Mesendoderm (in vitro differentiated cells): ENCODE measurements around the gene SOX6.

Experiments
- DNase-seq: peaks from one replicate; pipeline ENCODE4 v3.0.0; 2013
- H2AK5ac ChIP-seq: 2 replicates; pipeline ENCODE4 v1.6.1; 2013; ENCODE audit warnings: low read length, inconsistent platforms
- H2BK120ac ChIP-seq: 2 replicates; pipeline ENCODE4 v1.6.1; 2013; ENCODE audit warnings: low read depth, mild to moderate bottlenecking, low read length, moderate library complexity, mixed read lengths
- H2BK15ac ChIP-seq: replicated peaks from 2 replicates; pipeline ENCODE4 v1.6.1; 2013; ENCODE audit warnings: low read depth, mild to moderate bottlenecking, moderate library complexity
- H2BK5ac ChIP-seq: 2 replicates; pipeline ENCODE4 v1.6.1; 2013; ENCODE audit warnings: low read length, inconsistent platforms
- H3K18ac ChIP-seq: 2 replicates; pipeline ENCODE4 v1.6.1; 2013; ENCODE audit warnings: mild to moderate bottlenecking, low read length, mixed read lengths
- H3K23ac ChIP-seq: one replicate; pipeline ENCODE4 v1.6.1; 2013; ENCODE audit warnings: low read length
- H3K27ac ChIP-seq: 2 replicates; pipeline ENCODE4 v1.5.1; 2013; ENCODE audit warnings: low read depth, mild to moderate bottlenecking, inconsistent platforms, low read length, moderate library complexity
- H3K27me3 ChIP-seq: 2 replicates; pipeline ENCODE4 v1.6.1; 2013; ENCODE audit warnings: low read length, control low read depth, mild to moderate bottlenecking, inconsistent platforms; ENCODE audit not compliant: insufficient read depth, poor library complexity
- H3K36me3 ChIP-seq: 2 replicates; pipeline ENCODE4 v1.6.1; 2013; ENCODE audit warnings: low read length, inconsistent platforms; ENCODE audit not compliant: control insufficient read depth, insufficient read depth
- H3K4ac ChIP-seq: one replicate; pipeline ENCODE4 v1.6.1; 2013; ENCODE audit warnings: low read depth, mild to moderate bottlenecking, low read length, moderate library complexity
- H3K4me1 ChIP-seq: 2 replicates; pipeline ENCODE4 v1.6.1; 2013; ENCODE audit warnings: low read depth, low read length, inconsistent platforms; ENCODE audit not compliant: control insufficient read depth
- H3K4me2 ChIP-seq: 2 replicates; pipeline ENCODE4 v1.6.1; 2013; ENCODE audit warnings: low read length
- H3K4me3 ChIP-seq: 2 replicates; pipeline ENCODE4 v1.5.1; 2013; ENCODE audit warnings: mild to moderate bottlenecking, low read length
- H3K56ac ChIP-seq: one replicate; pipeline ENCODE4 v1.6.1; 2013; ENCODE audit warnings: low read length
- H3K79me1 ChIP-seq: 2 replicates; pipeline ENCODE4 v1.6.1; 2013; ENCODE audit warnings: low read length, inconsistent platforms
- H3K79me2 ChIP-seq: 2 replicates; pipeline ENCODE4 v1.6.1; 2013; ENCODE audit warnings: mild to moderate bottlenecking, low read length; ENCODE audit not compliant: control insufficient read depth, insufficient read depth
- H3K9ac ChIP-seq: 2 replicates; pipeline ENCODE4 v1.6.1; 2013; ENCODE audit warnings: low read length, inconsistent platforms
- H4K5ac ChIP-seq: one replicate; pipeline ENCODE4 v1.6.1; 2013; ENCODE audit warnings: low read length
- H4K8ac ChIP-seq: one replicate; pipeline ENCODE4 v1.6.1; 2013; ENCODE audit warnings: low read depth, mild to moderate bottlenecking, control low read depth, low read length, moderate library complexity
- WGBS: extraction: QIAGEN DNeasy Blood & Tissue Kit; methylation state at CpG from one replicate; pipeline ENCODE4 v1.1.7; 2013; ENCODE audit warnings: low lambda C conversion rate, missing lambda C conversion rate; ENCODE audit not compliant: insufficient coverage; ENCODE audit errors: extremely low coverage; 5-methylcytosine and 5-hydroxymethylcytosine counted together

The SOX6 gene

GRCh38 chr11:16311831-16312230 lies 44.5 kb downstream of the SOX6 start:
- no peak overlapping the region for H3K9ac ChIP-seq
- no peaks in the 10 kb centered on the region for H3K4me1 ChIP-seq
- H3K4me3 ChIP-seq: no peak overlapping the region
- DNase-seq: no peak
- no peak overlapping the region for H3K4ac ChIP-seq
- no peak overlapping the region for H3K23ac ChIP-seq
- H3K36me3 ChIP-seq: no peaks in the 10 kb centered on the region
- no peak overlapping the region for H2BK120ac ChIP-seq
- H3K56ac ChIP-seq: no peak overlapping the region
- no peak overlapping the region for H3K18ac ChIP-seq
- H3K27me3 ChIP-seq: no peaks in the 10 kb centered on the region
- H2BK15ac ChIP-seq: no peak overlapping the region
- no peaks in the 10 kb centered on the region for H3K79me1 ChIP-seq
- no peaks in the 10 kb centered on the region for H3K79me2 ChIP-seq
- no peak overlapping the region for H3K27ac ChIP-seq
- no peak overlapping the region for H2BK5ac ChIP-seq
- H3K4me2 ChIP-seq: no peak overlapping the region
- H4K8ac ChIP-seq: no peak overlapping the region
- H4K5ac ChIP-seq: no peak overlapping the region
- no peak overlapping the region for H2AK5ac ChIP-seq

- H2BK120ac ChIP-seq: no peak overlapping the region
- H3K27ac ChIP-seq: no peak overlapping the region
- H4K8ac ChIP-seq: no peak overlapping the region
- DNase-seq: no peak
- H3K9ac ChIP-seq: no peak overlapping the region
- no peak overlapping the region for H2BK5ac ChIP-seq
- no peak overlapping the region for H3K23ac ChIP-seq
- no peaks in the 10 kb centered on the region for H3K79me2 ChIP-seq
- H3K4me1 ChIP-seq: no peaks in the 10 kb centered on the region
- no peak overlapping the region for H3K18ac ChIP-seq
- H3K79me1 ChIP-seq: no peaks in the 10 kb centered on the region
- no peak overlapping the region for H3K56ac ChIP-seq
- H2BK15ac ChIP-seq: no peak overlapping the region
- H3K4me2 ChIP-seq: no peak overlapping the region
- no peak overlapping the region for H3K4me3 ChIP-seq
- no peak overlapping the region for H3K4ac ChIP-seq
- no peak overlapping the region for H2AK5ac ChIP-seq
- H3K36me3 ChIP-seq: no peaks in the 10 kb centered on the region
- no peak overlapping the region for H4K5ac ChIP-seq
- no peaks in the 10 kb centered on the region for H3K27me3 ChIP-seq
Measured at GRCh38 chr11:16310943-16311342, 45.4 kb downstream of the SOX6 start.

DNA sequence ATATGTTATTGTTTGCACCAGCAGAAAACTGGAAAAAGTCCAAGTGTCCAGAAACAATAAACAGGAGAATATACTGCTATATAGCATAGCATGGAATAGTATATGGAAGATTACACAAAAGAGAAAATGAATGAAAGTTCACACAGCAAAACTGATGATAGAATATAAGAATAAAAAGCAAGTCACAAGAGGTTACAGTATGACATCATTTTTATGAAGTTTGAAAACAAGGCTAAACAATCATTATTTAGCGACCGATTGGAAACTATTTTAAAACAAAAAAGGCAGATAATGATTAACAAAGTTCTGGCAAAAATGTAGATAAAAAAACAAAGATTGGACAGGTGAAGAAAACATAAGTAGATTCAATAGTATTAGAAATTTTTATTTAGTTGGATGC lies 47.1 kb downstream of the SOX6 start:
- H4K5ac ChIP-seq: no peak overlapping the region
- no peak overlapping the region for H3K4ac ChIP-seq
- H3K27me3 ChIP-seq: no peaks in the 10 kb centered on the region
- no peak for DNase-seq
- H3K36me3 ChIP-seq: no peaks in the 10 kb centered on the region
- H2BK120ac ChIP-seq: no peak overlapping the region
- no peak overlapping the region for H2BK5ac ChIP-seq
- no peak overlapping the region for H2BK15ac ChIP-seq
- H3K18ac ChIP-seq: no peak overlapping the region
- no peak overlapping the region for H2AK5ac ChIP-seq
- no peak overlapping the region for H4K8ac ChIP-seq
- H3K4me1 ChIP-seq: no peaks in the 10 kb centered on the region
- no peak overlapping the region for H3K4me3 ChIP-seq
- H3K4me2 ChIP-seq: no peak overlapping the region
- no CpG with 5 or more reads among the region's 2 CpGs for WGBS
- no peak overlapping the region for H3K9ac ChIP-seq
- H3K79me1 ChIP-seq: no peaks in the 10 kb centered on the region
- no peak overlapping the region for H3K27ac ChIP-seq
- no peaks in the 10 kb centered on the region for H3K79me2 ChIP-seq
- H3K56ac ChIP-seq: no peak overlapping the region
- no peak overlapping the region for H3K23ac ChIP-seq

- H3K36me3 ChIP-seq: no peaks in the 10 kb centered on the region
- no peak overlapping the region for H4K8ac ChIP-seq
- WGBS: no CpG with 5 or more reads among the region's 2 CpGs
- no peak overlapping the region for H3K9ac ChIP-seq
- no peak overlapping the region for H3K56ac ChIP-seq
- H3K79me1 ChIP-seq: no peaks in the 10 kb centered on the region
- H3K27me3 ChIP-seq: no peaks in the 10 kb centered on the region
- no peak overlapping the region for H3K18ac ChIP-seq
- no peak overlapping the region for H2BK15ac ChIP-seq
- DNase-seq: no peak
- H3K4me1 ChIP-seq: no peaks in the 10 kb centered on the region
- no peak overlapping the region for H3K27ac ChIP-seq
- no peak overlapping the region for H2AK5ac ChIP-seq
- H2BK5ac ChIP-seq: no peak overlapping the region
- no peak overlapping the region for H3K4me2 ChIP-seq
- H3K4me3 ChIP-seq: no peak overlapping the region
- H2BK120ac ChIP-seq: no peak overlapping the region
- no peak overlapping the region for H3K23ac ChIP-seq
- H3K79me2 ChIP-seq: no peaks in the 10 kb centered on the region
- H4K5ac ChIP-seq: no peak overlapping the region
- no peak overlapping the region for H3K4ac ChIP-seq
Measured at GRCh38 chr11:16301462-16301861, 54.9 kb downstream of the SOX6 start.

DNA sequence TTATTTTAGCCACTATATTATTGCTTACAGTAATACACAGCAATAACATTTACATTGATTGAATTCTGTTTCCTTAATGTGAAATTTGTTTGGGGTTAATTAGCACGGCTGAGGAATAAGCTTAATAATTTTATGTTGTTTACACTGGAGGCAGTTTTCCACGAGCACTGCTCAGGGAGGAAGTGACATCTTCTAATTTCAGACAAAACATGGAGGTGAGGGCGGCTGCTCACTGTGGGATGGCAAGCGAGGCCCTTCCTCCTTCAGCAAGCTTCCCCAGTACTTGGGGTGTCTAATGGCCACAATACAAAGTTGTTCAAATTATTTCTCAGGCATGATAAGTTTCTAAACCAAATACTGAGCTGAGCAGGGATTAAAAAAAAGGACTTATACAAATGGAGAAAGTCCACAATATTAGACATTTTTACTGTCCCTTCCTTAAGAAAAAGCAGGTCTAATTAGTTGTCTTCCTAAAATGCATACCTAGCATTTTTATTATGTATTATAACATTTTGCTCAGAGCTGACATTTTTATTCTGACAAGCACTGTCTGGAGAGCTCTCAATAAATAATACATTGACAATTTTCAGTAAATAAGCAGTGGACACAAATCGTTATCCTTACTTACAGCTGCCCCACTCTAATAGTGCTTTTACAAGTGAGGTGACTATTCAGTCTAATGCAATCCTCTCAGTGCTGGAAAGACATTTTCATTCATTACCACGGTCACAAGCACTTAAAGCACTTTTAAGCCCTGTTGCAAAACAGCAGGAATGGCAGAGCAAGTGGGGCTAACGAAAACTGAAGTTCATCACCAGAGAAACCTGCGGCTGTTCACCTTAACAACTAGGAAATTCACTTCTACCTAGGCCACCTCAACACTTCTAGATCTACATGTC lies 56.2 kb downstream of the SOX6 start:
- Histone ChIP-seq H3K36me3 (no peaks in the 10 kb centered on the region), H3K27me3 (no peaks in the 10 kb centered on the region)

DNA sequence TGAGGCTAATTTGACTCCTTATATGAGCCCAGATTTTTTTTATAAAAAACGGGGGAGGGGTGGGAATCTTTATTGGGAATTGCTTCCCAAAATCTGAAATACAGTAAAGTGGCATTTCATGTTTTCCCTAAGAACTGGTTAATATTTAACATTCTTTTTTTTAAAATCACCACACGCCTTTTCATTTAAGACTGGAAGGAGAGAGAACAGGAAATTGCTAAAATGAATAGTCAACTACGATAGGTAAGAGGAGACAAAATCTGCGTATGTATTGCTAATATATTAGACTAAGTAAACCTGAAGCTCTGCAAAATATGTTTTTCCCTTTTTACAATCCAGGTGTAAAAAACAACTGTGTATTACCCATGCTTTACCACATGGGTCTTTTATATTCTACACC lies 57.0 kb downstream of the SOX6 start:
- Histone ChIP-seq H3K4me2 (no peak overlapping the region), H3K36me3 (no peaks in the 10 kb centered on the region), H3K4me3 (no peak overlapping the region), H3K4me1 (no peaks in the 10 kb centered on the region), H3K4ac (no peak overlapping the region), H3K56ac (no peak overlapping the region), H4K8ac (no peak overlapping the region), H3K79me1 (no peaks in the 10 kb centered on the region), H2BK5ac (no peak overlapping the region), H4K5ac (no peak overlapping the region), H3K9ac (no peak overlapping the region), H3K27ac (no peak overlapping the region), H3K27me3 (no peaks in the 10 kb centered on the region), H2BK15ac (no peak overlapping the region), H3K79me2 (no peaks in the 10 kb centered on the region), H3K18ac (no peak overlapping the region), H2AK5ac (no peak overlapping the region), H2BK120ac (no peak overlapping the region), H3K23ac (no peak overlapping the region)
- WGBS: no CpG with 5 or more reads among the region's 4 CpGs
- no peak for DNase-seq

More for the DNA sequence above, 56.2 kb downstream of the SOX6 start:
- Histone ChIP-seq H3K18ac (no peak overlapping the region), H4K5ac (no peak overlapping the region), H2BK5ac (no peak overlapping the region), H3K23ac (no peak overlapping the region), H4K8ac (no peak overlapping the region), H3K56ac (no peak overlapping the region), H3K4me3 (no peak overlapping the region), H3K4me1 (no peaks in the 10 kb centered on the region), H2BK15ac (no peak overlapping the region), H2BK120ac (no peak overlapping the region), H3K4me2 (no peak overlapping the region), H3K9ac (no peak overlapping the region), H3K79me2 (no peaks in the 10 kb centered on the region), H3K27ac (no peak overlapping the region), H3K79me1 (no peaks in the 10 kb centered on the region), H2AK5ac (no peak overlapping the region), H3K4ac (no peak overlapping the region)
- WGBS: no CpG with 5 or more reads among the region's 8 CpGs
- DNase-seq: no peak
